Astrocyte of the spinal cord (primary cell): Measurements from ENCODE around the gene TERT.

Experiments
- DNase-seq: peaks from one replicate; pipeline ENCODE4 v3.0.0; 2011; ENCODE audit warnings: low read depth, low spot score
- H3K4me3 ChIP-seq: 2 replicates; pipeline ENCODE4 v1.5.1; 2011; ENCODE audit warnings: low read depth, mild to moderate bottlenecking, low read length, moderate library complexity
- CTCF ChIP-seq: IDR thresholded peaks from 2 replicates; pipeline ENCODE4 v1.5.1; 2012; ENCODE audit warnings: low read depth, mild to moderate bottlenecking, low read length, inconsistent platforms
- in situ Hi-C: cut with HindIII; loops from 2 replicates; pipeline ENCODE4 v1.10.0; 2017; ENCODE audit warnings: low sequenced_read_pairs

Gene TERT

GRCh38 chr5:1315709-1316587, 21.1 kb upstream of the TERT start:
- TF ChIP-seq CTCF = no peak
- in situ Hi-C loops = no loop called here
- DNase-seq = peak; percentile 2
- no peak overlapping the region for H3K4me3 ChIP-seq

- H3K4me3 ChIP-seq = no peak overlapping the region
- DNase-seq = no peak
- in situ Hi-C loops = no loop called here
- TF ChIP-seq CTCF = no peak
These were observed 20.3 kb upstream of the TERT start for GRCh38 chr5:1315018-1315708.

- no peak for DNase-seq
- in situ Hi-C loops = no loop called here
- no peak overlapping the region for H3K4me3 ChIP-seq
- no peak for TF ChIP-seq CTCF
These were observed 19.7 kb upstream of the TERT start for GRCh38 chr5:1314564-1314982.

GRCh38 chr5:1312993-1313833, 18.3 kb upstream of the TERT start:
- no peak for DNase-seq
- H3K4me3 ChIP-seq = no peak overlapping the region
- no peak for TF ChIP-seq CTCF
- in situ Hi-C loops = no loop called here

- TF ChIP-seq CTCF = no peak
- no peak for DNase-seq
- in situ Hi-C loops = no loop called here
These were observed 17.3 kb upstream of the TERT start for GRCh38 chr5:1312206-1312605.

GRCh38 chr5:1311439-1312055, 16.7 kb upstream of the TERT start:
- in situ Hi-C loops = no loop called here
- DNase-seq = no peak
- no peak for TF ChIP-seq CTCF
- H3K4me3 ChIP-seq = no peak overlapping the region

More at GRCh38 chr5:1312206-1312605, 17.3 kb upstream of the TERT start:
- no peak overlapping the region for H3K4me3 ChIP-seq
